T-helper 1 cell treated with Interleukin-12 subunit alpha and Interleukin-12 subunit beta and Interleukin-4 antibody, amounts not matched to agents 30 μg/mL and 1 μg/mL, for 36 hours (primary cell): ENCODE results near the gene ZNF791.
A peak's percentile ranks its signal among the peaks of the same experiment; 100 is the strongest.
"Not testable (repeated sequence)": the region's sequence is repeated elsewhere in the genome, so short reads cannot be mapped to it uniquely, and the experiment has no call there.

ENCODE experiments used
- H3K27ac Mint-ChIP-seq: one replicate; pipeline ENCODE4 v1.8.0; 2021; ENCODE audit warnings: mild to moderate bottlenecking, mixed read lengths
- H3K27me3 Mint-ChIP-seq: one replicate; pipeline ENCODE4 v1.8.0; 2021; ENCODE audit warnings: low read depth, mixed read lengths
- H3K36me3 Mint-ChIP-seq: one replicate; pipeline ENCODE4 v1.8.0; 2021; ENCODE audit warnings: low read depth, mixed read lengths
- H3K4me1 Mint-ChIP-seq: one replicate; pipeline ENCODE4 v1.8.0; 2021; ENCODE audit warnings: low read depth, mixed read lengths
- H3K4me3 Mint-ChIP-seq: one replicate; pipeline ENCODE4 v1.8.0; 2021; ENCODE audit warnings: mild to moderate bottlenecking, moderate library complexity, mixed read lengths
- H3K9me3 Mint-ChIP-seq: one replicate; pipeline ENCODE4 v1.8.0; 2021; ENCODE audit warnings: mixed read lengths

ZNF791 gene

DNA sequence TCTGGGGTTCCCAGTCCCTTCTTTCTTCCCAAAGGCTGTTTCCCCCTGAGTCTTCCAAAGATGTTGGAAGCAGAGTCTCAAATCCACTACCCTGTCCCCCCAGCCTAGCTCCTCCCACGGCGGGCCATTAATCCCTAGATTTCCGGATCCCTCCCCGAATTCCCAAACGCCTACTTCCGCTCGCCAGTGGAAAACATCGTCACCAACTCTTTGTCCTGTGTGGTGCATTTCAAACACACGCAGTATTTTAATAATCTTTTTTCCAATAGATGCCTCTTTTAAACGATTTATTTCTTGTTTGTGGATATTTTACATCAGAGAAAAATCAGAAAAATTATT, 610 bp downstream of the ZNF791 start:
- H3K27me3 Mint-ChIP-seq, result no peaks in the 10 kb centered on the region
- peaks cover 30% of the 10 kb centered on the region for H3K4me1 Mint-ChIP-seq
- peaks cover 30% of the 10 kb centered on the region for H3K36me3 Mint-ChIP-seq
- no peaks in the 10 kb centered on the region for H3K9me3 Mint-ChIP-seq
- peak overlapping the region; percentile 99 for H3K27ac Mint-ChIP-seq
- H3K4me3 Mint-ChIP-seq, result peak overlapping the region; percentile 99

DNA sequence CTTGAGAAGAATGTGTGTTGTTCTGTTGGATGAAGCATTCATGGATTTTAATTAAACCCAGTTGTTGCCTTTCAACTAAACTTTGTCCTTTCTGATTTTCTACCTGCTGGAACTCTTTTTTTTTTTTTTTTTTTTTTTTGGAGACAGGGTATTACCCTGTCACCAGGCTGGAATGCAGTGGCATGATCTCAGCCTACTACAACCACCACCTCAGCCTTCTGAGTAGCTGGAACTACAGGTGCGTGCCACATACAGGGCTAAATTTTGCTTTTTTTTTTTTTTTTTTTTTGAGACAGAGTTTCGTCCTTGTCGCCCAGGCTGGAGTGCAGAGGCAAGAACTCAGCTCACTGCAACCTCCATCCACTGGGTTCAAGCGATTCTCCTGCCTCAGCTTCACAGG, 6.9 kb downstream of the ZNF791 start:
- Mint-ChIP-seq H3K27ac (no peak overlapping the region), H3K9me3 (peaks cover 4% of the 10 kb centered on the region), H3K4me3 (no peak overlapping the region), H3K36me3 (peaks cover 49% of the 10 kb centered on the region), H3K27me3 (no peaks in the 10 kb centered on the region), H3K4me1 (peaks cover 21% of the 10 kb centered on the region)

DNA sequence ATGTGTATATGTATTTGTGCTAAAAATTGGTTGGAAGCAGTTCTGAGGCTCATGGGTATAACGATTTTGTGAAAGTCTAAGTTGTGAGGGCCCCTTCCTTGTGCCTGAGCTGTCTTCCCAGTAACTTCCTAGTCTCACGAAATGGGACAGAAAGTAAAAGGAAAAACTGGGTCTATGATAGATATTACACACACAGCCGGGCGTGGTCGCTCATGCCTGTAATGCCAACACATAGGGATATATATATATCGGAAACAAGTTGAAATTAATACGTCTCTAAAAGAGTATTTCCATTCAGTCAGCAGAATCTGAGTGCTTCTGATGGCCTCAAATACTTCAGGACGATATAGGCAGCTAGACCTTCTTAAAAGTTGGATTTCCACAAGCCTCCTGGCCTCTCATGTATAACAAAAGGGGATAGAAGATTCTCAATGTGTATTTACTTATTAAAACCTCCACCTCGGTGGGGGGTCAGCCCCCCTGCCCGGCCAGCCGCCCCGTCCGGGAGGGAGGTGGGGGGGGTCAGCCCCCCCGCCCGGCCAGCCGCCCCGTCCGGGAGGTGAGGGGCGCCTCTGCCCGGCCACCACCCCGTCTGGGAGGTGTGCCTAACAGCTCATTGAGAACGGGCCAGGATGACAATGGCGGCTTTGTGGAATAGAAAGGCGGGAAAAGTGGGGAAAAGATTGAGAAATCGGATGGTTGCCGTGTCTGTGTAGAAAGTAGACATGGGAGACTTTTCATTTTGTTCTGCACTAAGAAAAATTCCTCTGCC, 10.7 kb downstream of the ZNF791 start:
- not testable (repeated sequence) for H3K27ac Mint-ChIP-seq, H3K9me3 Mint-ChIP-seq, H3K4me3 Mint-ChIP-seq, H3K4me1 Mint-ChIP-seq, H3K27me3 Mint-ChIP-seq
- H3K36me3 Mint-ChIP-seq, result peaks cover 47% of the 10 kb centered on the region

DNA sequence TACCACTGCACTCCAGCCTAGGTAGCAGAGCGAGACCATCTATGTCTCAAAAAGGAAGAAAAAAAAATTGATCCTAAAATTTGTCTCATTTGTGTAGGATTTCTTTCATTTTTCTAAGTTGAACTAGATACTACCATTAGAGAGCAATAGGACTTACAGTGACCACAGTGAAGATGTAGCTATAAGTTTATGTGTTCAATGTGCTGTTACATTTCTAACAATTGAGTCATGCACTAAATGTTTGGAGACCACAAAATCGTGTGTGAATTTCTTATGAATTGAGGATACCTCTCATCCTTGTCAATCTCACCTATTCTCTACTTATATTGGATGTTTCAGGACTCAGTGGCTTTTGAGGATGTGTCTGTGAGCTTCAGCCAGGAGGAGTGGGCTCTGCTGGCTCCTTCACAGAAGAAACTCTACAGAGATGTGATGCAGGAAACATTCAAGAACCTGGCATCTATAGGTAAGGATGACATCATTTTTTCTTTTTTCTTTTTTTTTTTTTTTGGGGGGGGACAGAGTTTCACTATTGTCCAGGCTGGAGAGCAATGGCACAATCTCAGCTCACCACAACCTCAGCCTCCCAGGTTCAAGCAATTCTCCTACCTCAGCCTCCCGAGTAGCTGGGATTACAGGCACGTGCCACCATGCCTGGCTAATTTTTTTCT, 12.8 kb downstream of the ZNF791 start:
- H3K9me3 Mint-ChIP-seq, result peaks cover 22% of the 10 kb centered on the region
- no peak overlapping the region for H3K27ac Mint-ChIP-seq
- peaks cover 4% of the 10 kb centered on the region for H3K4me1 Mint-ChIP-seq
- H3K36me3 Mint-ChIP-seq, result peaks cover 56% of the 10 kb centered on the region
- no peak overlapping the region for H3K4me3 Mint-ChIP-seq
- H3K27me3 Mint-ChIP-seq, result no peaks in the 10 kb centered on the region

DNA sequence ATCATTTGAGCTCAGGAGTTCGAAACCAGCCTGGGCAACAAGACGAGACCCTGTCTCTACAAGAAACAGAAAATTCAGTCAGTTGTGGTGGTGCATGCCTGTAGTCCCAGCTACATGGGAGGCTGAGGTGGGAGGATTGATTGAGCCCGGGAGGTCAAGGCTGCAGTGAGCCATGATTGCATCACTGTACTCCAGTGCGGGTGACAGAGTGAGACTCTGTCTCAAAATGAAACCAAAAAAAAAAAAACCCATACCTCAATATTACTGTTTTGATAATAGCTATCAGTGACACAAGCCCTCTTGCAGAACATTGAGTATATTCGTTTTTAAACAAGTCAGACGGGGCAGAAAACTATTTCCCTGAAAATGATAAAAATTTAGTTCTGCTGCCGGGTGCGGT, 16.2 kb downstream of the ZNF791 start:
- Mint-ChIP-seq H3K27ac (no peak overlapping the region), H3K9me3 (peaks cover 34% of the 10 kb centered on the region), H3K4me1 (no peaks in the 10 kb centered on the region), H3K4me3 (no peak overlapping the region), H3K36me3 (peaks cover 68% of the 10 kb centered on the region), H3K27me3 (no peaks in the 10 kb centered on the region)

DNA sequence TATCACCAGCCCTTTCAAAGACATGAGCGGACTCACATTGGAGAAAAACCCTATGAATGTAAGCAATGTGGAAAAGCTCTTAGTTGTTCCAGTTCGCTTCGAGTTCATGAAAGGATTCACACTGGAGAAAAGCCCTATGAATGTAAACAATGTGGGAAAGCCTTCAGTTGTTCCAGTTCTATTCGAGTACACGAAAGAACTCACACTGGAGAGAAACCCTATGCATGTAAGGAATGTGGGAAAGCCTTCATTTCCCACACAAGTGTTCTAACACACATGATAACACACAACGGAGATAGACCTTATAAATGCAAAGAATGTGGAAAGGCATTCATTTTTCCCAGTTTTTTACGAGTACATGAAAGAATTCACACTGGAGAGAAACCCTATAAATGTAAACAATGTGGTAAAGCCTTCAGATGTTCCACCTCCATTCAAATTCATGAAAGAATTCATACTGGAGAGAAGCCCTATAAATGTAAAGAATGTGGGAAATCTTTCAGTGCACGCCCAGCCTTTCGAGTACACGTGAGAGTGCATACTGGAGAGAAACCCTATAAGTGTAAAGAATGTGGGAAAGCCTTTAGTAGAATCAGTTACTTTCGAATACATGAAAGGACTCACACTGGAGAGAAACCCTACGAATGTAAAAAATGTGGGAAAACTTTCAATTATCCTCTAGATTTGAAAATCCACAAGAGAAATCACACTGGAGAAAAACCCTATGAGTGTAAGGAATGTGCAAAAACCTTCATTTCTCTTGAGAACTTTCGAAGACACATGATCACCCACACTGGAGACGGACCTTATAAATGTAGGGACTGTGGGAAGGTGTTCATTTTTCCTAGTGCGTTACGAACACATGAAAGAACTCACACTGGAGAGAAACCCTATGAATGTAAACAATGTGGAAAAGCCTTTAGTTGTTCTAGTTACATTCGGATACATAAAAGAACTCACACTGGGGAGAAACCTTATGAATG, 17.6 kb downstream of the ZNF791 start:
- H3K36me3 Mint-ChIP-seq, result peaks cover 71% of the 10 kb centered on the region
- no peak overlapping the region for H3K27ac Mint-ChIP-seq
- no peaks in the 10 kb centered on the region for H3K4me1 Mint-ChIP-seq
- H3K9me3 Mint-ChIP-seq, result peaks cover 34% of the 10 kb centered on the region
- no peaks in the 10 kb centered on the region for H3K27me3 Mint-ChIP-seq
- no peak overlapping the region for H3K4me3 Mint-ChIP-seq

DNA sequence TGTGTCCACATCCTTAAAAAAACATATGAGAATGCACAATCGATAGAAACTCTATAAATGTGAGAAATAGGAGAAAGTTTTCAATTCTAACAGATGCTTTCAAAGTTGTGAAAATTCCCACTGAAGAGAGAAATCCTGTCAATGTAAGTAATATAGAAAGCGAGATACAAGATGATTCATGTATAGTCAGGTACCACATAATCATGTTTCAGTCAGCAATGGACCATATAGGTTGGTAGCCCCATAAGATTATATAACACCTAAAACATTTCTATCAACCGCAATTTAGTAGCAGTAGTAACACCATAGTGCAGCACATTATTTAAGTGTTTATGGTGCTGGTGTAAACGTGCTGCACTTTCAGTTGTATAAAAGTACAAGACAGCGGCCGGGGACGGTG, 18.5 kb downstream of the ZNF791 start:
- no peak overlapping the region for H3K27ac Mint-ChIP-seq
- no peak overlapping the region for H3K4me3 Mint-ChIP-seq
- peaks cover 34% of the 10 kb centered on the region for H3K9me3 Mint-ChIP-seq
- no peaks in the 10 kb centered on the region for H3K4me1 Mint-ChIP-seq
- H3K36me3 Mint-ChIP-seq, result peaks cover 71% of the 10 kb centered on the region
- no peaks in the 10 kb centered on the region for H3K27me3 Mint-ChIP-seq

DNA sequence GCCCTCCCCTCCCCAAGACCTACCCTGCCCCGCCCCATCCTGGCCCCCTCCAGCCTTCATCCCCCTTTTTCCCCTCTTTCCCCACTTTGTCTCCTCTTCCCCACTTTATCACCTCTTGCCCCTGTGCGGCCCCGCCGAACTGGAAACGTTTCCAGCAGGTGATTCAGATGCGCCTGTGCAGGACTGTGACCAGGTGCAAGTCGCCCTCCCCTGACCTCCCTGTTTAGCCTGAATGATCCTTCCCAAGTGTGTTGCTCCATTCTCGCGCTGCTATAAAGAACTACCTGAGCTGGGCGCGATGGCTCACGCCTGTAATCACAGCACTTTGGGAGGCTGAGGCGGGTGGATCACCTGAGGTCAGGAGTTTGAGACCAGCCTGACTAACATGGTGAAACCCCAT, 25.9 kb downstream of the ZNF791 start:
- no peaks in the 10 kb centered on the region for H3K27me3 Mint-ChIP-seq
- peaks cover 8% of the 10 kb centered on the region for H3K4me1 Mint-ChIP-seq
- H3K9me3 Mint-ChIP-seq, result no peaks in the 10 kb centered on the region
- no peak overlapping the region for H3K4me3 Mint-ChIP-seq
- no peak overlapping the region for H3K27ac Mint-ChIP-seq
- H3K36me3 Mint-ChIP-seq, result peaks cover 24% of the 10 kb centered on the region

DNA sequence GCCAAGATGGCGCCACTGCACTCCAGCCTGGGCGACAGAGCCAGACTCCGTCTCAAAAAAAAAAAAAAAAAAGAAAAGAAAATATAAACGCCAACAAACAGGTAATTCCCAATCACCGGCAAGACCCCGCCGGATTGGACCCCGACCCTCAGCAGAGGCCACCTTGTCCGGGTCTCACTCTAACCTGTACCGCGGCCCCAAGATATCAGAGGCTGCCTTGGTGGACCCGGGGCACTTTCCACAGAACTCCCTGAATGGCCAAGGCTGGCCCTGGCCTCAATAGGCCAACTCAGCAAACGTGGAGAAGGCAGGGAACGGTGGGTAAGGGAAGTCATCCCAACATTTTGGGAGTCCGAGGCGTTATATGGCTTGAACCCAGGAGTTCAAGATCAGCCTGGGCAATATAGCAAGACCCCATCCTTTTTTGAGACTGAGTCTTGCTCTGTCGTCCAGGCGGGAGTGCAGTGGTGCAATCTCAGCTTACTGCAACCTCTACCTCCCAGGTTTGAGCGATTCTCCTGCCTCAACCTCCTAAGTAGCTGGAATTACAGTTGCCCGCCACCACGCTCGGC, 28.0 kb downstream of the ZNF791 start:
- Mint-ChIP-seq H3K9me3 (no peaks in the 10 kb centered on the region), H3K4me3 (no peak overlapping the region), H3K27ac (no peak overlapping the region), H3K27me3 (no peaks in the 10 kb centered on the region), H3K36me3 (peaks cover 11% of the 10 kb centered on the region), H3K4me1 (peaks cover 8% of the 10 kb centered on the region)

DNA sequence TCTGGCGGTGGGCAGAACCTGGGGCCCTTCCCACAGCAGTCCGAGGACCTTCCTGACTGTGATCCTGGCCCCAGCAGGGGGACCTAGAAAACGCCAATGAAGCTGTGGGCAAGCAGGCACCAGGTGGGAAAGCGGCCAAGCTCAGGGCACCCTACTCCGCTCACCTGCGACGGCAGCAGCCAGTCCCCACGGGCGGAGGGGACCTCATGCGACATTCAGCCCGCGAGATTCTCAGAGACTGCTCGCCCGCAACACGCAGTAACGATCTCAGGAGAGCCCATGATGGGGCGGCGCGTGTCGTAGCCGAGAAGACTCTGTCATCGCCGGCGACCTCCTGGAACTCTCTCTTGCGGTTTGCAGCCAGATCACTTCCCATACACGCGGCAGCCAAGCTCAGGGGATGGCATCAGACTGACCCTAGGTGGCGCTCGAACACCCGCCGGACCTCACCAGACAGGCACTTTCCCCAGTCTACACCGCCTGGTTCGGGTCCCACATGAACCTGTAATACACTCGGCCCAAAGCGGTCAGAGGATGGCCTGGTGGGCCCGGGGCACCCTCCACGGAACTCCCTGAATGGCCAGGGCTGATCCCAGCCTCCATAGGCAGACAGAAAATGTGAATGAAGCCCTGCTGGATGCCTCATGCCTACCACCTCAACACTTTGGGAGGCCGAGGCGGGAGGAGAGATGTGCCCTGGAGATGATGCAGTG, 29.3 kb downstream of the ZNF791 start:
- Mint-ChIP-seq H3K27me3 (no peaks in the 10 kb centered on the region), H3K27ac (peak overlapping the region; percentile 50), H3K36me3 (peaks cover 11% of the 10 kb centered on the region), H3K4me3 (peak overlapping the region; percentile 56), H3K9me3 (no peaks in the 10 kb centered on the region), H3K4me1 (peaks cover 8% of the 10 kb centered on the region)

DNA sequence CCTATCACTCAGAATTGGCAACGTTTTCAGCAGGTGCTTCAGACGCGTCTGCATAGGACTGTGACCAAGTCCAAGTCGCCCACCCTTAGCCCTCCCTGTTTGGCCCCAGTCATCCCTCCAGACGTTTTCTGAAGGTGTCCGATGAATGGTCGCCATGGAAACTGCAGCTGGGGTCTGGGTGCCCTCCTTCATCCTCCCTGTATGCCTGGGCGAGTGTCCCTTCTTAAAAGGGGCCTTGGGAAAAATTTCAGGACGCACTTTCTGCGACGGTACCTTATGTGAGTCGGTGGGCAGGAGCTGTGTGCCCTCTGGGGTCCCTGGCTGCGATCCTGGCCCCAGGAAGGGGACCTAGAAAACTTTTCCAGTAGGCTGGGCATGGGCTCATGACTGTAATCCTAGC, 30.7 kb downstream of the ZNF791 start:
- peaks cover 8% of the 10 kb centered on the region for H3K4me1 Mint-ChIP-seq
- no peaks in the 10 kb centered on the region for H3K27me3 Mint-ChIP-seq
- H3K27ac Mint-ChIP-seq, result no peak overlapping the region
- no peaks in the 10 kb centered on the region for H3K9me3 Mint-ChIP-seq
- no peak overlapping the region for H3K4me3 Mint-ChIP-seq
- H3K36me3 Mint-ChIP-seq, result peaks cover 9% of the 10 kb centered on the region

DNA sequence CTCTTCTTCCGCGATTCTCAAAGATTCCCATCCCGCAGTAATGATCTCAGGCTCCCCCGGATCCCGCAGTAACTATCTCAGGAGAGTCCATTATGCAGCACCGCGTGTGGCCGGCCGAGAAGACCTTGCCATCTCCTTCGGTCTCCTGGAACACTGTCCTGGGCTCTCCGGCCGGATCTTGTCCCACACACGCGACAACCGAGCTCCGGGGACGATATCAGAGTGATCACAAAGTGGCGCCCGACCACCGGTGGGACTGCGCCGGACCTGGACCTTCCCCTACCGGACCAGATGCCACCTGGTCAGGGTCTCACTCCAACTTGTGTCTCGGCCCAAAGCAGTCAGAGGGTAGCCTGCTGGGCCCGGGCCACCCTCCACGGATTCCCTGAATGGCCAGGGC, 31.8 kb downstream of the ZNF791 start:
- no peaks in the 10 kb centered on the region for H3K27me3 Mint-ChIP-seq
- no peak overlapping the region for H3K4me3 Mint-ChIP-seq
- H3K27ac Mint-ChIP-seq, result no peak overlapping the region
- H3K4me1 Mint-ChIP-seq, result peaks cover 8% of the 10 kb centered on the region
- no peaks in the 10 kb centered on the region for H3K9me3 Mint-ChIP-seq
- H3K36me3 Mint-ChIP-seq, result peaks cover 13% of the 10 kb centered on the region

DNA sequence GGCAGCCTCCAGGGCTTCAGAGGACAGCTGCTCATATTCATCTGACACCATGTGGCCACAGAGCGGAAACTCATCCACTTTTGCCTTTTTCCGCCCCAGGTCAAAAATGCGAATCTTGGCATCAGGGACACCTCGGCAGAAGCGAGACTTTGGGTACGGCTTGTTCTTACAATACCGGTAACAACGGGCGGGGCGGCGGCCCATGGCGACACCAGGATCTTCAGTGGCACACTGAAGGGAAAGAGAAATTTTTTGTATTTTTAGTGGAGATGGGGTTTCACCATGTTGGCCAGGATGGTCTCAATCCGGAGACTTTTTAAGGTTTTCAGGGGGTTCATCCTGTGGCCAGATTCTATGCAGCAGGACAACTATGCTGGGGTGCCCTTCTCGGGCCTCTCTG, 33.0 kb downstream of the ZNF791 start:
- not testable (repeated sequence) for H3K4me1 Mint-ChIP-seq, H3K4me3 Mint-ChIP-seq, H3K9me3 Mint-ChIP-seq, H3K27me3 Mint-ChIP-seq, H3K27ac Mint-ChIP-seq
- H3K36me3 Mint-ChIP-seq, result peaks cover 16% of the 10 kb centered on the region

DNA sequence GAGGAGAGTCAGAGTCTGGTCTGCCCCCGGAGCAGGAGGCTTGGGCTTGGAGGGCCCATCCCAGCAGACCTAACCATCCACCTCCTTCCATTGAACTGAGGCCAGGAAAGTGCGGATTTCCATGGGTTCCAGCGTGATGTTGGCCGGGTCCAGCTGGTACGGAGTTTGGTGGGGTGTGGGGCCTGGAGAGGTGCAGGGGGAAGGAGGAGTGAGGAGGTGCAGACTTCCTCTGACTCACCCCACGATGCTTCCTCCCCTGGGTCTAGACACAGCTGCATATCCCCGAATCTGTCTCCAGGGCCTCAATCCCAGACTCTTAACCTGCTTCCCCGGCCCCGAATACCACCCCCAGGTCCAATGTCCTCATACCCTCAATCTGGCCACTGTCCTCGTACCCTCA, 35.8 kb downstream of the ZNF791 start:
- H3K27ac Mint-ChIP-seq, result peak overlapping the region; percentile 55

More for the DNA sequence above, 35.8 kb downstream of the ZNF791 start:
- Mint-ChIP-seq H3K9me3 (no peaks in the 10 kb centered on the region), H3K4me1 (no peaks in the 10 kb centered on the region), H3K27me3 (no peaks in the 10 kb centered on the region), H3K4me3 (no peak overlapping the region), H3K36me3 (peaks cover 24% of the 10 kb centered on the region)
